Endothelial cell of umbilical vein (primary cell): ENCODE results near the gene EOLA1.

Experiments used
- EZH2 ChIP-seq: IDR thresholded peaks from 2 replicates; pipeline ENCODE4 v1.6.1; 2012; ENCODE audit warnings: borderline replicate concordance, low read depth, mild to moderate bottlenecking, moderate library complexity, low read length, inconsistent platforms; ENCODE audit not compliant: severe bottlenecking
- GATA2 ChIP-seq: IDR thresholded peaks from 2 replicates; pipeline ENCODE4 v1.7.0; 2011; ENCODE audit warnings: low read depth, mild to moderate bottlenecking, moderate library complexity, mixed read lengths, low read length; ENCODE audit not compliant: insufficient read length, insufficient read depth
- POLR2A ChIP-seq: IDR thresholded peaks from 2 replicates; pipeline ENCODE4 v1.6.1; 2012; ENCODE audit warnings: low read depth, mild to moderate bottlenecking, control low read depth, low read length
- POLR2AphosphoS5 ChIP-seq: IDR thresholded peaks from 2 replicates; pipeline ENCODE4 v1.6.1; 2012; ENCODE audit warnings: low read depth, mild to moderate bottlenecking, control low read depth, low read length, moderate library complexity; ENCODE audit not compliant: insufficient read depth
- TF ChIP-seq, protein P1 (sequence below), 2 donors: IDR thresholded peaks; 1 replicate in 1 of 2; 2 replicates in 1 of 2; pipeline ENCODE4 v1.5.1; 2011; ENCODE audit warnings: low read length in 2 of 2, mild to moderate bottlenecking in 2 of 2, moderate library complexity in 2 of 2, control low read depth in 1 of 2, inconsistent platforms in 1 of 2, low read depth in 1 of 2; ENCODE audit not compliant: insufficient read depth in 1 of 2; ENCODE audit errors: extremely low read depth in 1 of 2
- TF ChIP-seq, protein P2 (sequence below): IDR thresholded peaks from 2 replicates; pipeline ENCODE4 v1.6.1; 2011; ENCODE audit not compliant: insufficient read depth, insufficient read length

DNA sequence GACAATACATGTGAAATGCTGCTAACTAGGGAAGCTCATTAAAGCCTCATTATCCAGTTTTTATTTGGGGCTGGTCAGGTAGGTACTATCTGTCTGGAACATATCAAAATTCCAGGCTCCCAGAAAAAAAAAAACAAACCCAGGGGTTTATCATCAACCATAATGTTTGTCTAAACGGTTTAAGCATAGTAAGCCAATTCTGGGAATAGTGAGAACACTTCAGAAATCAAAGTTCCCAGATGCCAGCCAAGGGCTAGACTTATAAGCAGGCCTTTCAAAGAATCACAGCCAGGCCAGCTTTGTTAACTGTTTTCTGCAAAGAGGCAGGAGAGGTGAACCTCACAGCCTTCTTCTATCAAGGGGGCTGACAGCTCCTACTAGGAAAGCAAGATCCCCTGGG is 43.8 kb upstream of the EOLA1 start:
- TF ChIP-seq, protein P1, sequence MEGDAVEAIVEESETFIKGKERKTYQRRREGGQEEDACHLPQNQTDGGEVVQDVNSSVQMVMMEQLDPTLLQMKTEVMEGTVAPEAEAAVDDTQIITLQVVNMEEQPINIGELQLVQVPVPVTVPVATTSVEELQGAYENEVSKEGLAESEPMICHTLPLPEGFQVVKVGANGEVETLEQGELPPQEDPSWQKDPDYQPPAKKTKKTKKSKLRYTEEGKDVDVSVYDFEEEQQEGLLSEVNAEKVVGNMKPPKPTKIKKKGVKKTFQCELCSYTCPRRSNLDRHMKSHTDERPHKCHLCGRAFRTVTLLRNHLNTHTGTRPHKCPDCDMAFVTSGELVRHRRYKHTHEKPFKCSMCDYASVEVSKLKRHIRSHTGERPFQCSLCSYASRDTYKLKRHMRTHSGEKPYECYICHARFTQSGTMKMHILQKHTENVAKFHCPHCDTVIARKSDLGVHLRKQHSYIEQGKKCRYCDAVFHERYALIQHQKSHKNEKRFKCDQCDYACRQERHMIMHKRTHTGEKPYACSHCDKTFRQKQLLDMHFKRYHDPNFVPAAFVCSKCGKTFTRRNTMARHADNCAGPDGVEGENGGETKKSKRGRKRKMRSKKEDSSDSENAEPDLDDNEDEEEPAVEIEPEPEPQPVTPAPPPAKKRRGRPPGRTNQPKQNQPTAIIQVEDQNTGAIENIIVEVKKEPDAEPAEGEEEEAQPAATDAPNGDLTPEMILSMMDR (IDR thresholded peaks at IDR 0.05; ENCODE audit: extremely low read depth in 1 of 2, insufficient read depth in 1 of 2, low read depth in 1 of 2, low read length in 2 of 2) = no peak
- TF ChIP-seq POLR2A (no peak), POLR2AphosphoS5 (no peak), GATA2 (no peak), EZH2 (no peak)
- TF ChIP-seq, protein P2, sequence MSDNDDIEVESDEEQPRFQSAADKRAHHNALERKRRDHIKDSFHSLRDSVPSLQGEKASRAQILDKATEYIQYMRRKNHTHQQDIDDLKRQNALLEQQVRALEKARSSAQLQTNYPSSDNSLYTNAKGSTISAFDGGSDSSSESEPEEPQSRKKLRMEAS = no peak
